Naive B cell (primary cell): Measurements from ENCODE around the gene C2CD3. TPM values are rescaled to one million over a fixed set of nuclear protein-coding genes. Genes with fewer than 3 reads are reported as not detected.
"Not testable (repeated sequence)": the region's sequence is repeated elsewhere in the genome, so short reads cannot be mapped to it uniquely, and the experiment has no call there.

ENCODE experiments used
- ATAC-seq, 2 donors: fragments of 150-1000 bp; cut with Tn5 transposase; 2 replicates each; pipeline ENCODE4 v1.10.0; 2021; ENCODE audit warnings: low read depth in 2 of 2, mild to moderate bottlenecking in 2 of 2, moderate library complexity in 2 of 2
- DNase-seq: peaks from one replicate; pipeline ENCODE4 v3.0.0; 2022
- H3K27ac Mint-ChIP-seq, 6 donors: one replicate each; pipeline ENCODE4 v1.8.0; 2020 to 2022; ENCODE audit warnings: mild to moderate bottlenecking in 6 of 6, mixed read lengths in 6 of 6, moderate library complexity in 5 of 6, inconsistent platforms in 2 of 6
- H3K27me3 Mint-ChIP-seq, 3 donors: one replicate each; pipeline ENCODE4 v1.8.0; 2021 to 2022; ENCODE audit warnings: mixed read lengths in 3 of 3, mild to moderate bottlenecking in 1 of 3
- H3K36me3 Mint-ChIP-seq, 2 donors: one replicate each; pipeline ENCODE4 v1.8.0; 2020 to 2022; ENCODE audit warnings: mixed read lengths in 2 of 2, inconsistent platforms in 1 of 2, mild to moderate bottlenecking in 1 of 2
- H3K4me1 Mint-ChIP-seq, 3 donors: one replicate each; pipeline ENCODE4 v1.8.0; 2020 to 2022; ENCODE audit warnings: mixed read lengths in 3 of 3, inconsistent platforms in 1 of 3, mild to moderate bottlenecking in 1 of 3, moderate library complexity in 1 of 3
- H3K4me3 Mint-ChIP-seq, 8 donors: one replicate each; pipeline ENCODE4 v1.8.0; 2020 to 2022; ENCODE audit warnings: mild to moderate bottlenecking in 8 of 8, mixed read lengths in 8 of 8, moderate library complexity in 8 of 8, inconsistent platforms in 2 of 8
- H3K9me3 Mint-ChIP-seq, 7 donors: one replicate each; pipeline ENCODE4 v1.8.0; 2020 to 2022; ENCODE audit warnings: mixed read lengths in 7 of 7, mild to moderate bottlenecking in 5 of 7, inconsistent platforms in 2 of 7, moderate library complexity in 1 of 7
- polyA plus RNA-seq, 6 donors: library from polyadenylated mRNA; unstranded; fragments of 300-500 nt; fragmentation: Illumina TruSeq; gene quantifications; one replicate each; pipeline ENCODE4 v1.2.3, GENCODE V29; 2021; ENCODE audit warnings: low read depth in 6 of 6

Gene C2CD3
- polyA plus RNA-seq, 6 donors from 2014 or later: 4.6 to 22.2 (median 9.9) TPM

DNA sequence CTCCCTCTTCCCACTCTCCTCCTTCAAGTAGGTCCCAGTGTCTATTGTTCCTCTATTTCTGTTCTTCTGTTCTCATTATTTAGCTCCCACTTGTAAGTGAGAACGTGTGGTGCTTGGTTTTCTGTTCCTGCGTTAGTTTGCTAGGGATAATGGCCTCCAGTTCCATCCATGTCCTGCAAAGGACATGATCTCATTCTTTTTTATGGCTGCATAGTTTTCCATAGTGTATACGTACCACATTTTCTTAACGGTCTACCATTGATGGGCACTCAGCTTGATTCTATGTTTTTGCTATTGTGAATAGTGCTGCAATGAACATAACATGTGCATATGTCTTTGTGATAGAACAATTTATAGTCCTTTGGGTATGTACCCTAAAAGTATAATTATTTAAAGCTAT is 26.2 kb downstream of the C2CD3 start:
- Mint-ChIP-seq H3K4me1 (peaks cover 0 to 6% (median 4%) of the 10 kb centered on the region in 3 donors), H3K27ac (peak overlapping the region in 1 of 6 donors; percentile 22), H3K27me3 (no peaks in the 10 kb centered on the region), H3K4me3 (no peak overlapping the region), H3K36me3 (peaks cover 0 to 7% of the 10 kb centered on the region in 2 donors), H3K9me3 (peaks cover 0 to 3% (median 0%) of the 10 kb centered on the region in 7 donors)
- ATAC-seq: no peak
- no peak for DNase-seq

DNA sequence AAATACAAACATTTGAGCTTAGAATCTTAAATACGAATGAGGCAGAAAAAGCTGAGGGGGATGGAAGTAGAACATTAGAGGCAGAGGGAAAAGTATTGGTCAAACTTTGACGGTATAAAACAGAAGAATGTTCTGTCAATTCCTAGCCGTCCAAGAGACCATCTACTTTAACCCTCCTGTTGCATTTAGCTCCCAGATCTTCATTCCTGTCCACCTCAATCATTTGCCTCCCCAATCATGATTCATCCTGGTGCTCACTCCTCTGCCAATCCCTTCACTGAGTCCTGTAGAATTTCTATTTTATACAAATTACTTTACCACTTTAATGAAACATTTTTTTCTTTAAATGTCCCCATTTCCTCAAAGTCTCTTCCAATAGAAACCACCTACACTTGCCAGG is 28.2 kb downstream of the C2CD3 start:
- ATAC-seq (no peak), DNase-seq (no peak)
- no peaks in the 10 kb centered on the region for H3K4me1 Mint-ChIP-seq
- no peaks in the 10 kb centered on the region for H3K27me3 Mint-ChIP-seq
- peak overlapping the region in 1 of 6 donors; percentile 36 for H3K27ac Mint-ChIP-seq
- H3K9me3 Mint-ChIP-seq: peaks cover 0 to 3% (median 0%) of the 10 kb centered on the region in 7 donors
- H3K4me3 Mint-ChIP-seq: no peak overlapping the region
- H3K36me3 Mint-ChIP-seq: peaks cover 8 to 16% of the 10 kb centered on the region in 2 donors

GRCh38 chr11:74141908-74142307 is 28.9 kb downstream of the C2CD3 start:
- peaks cover 0 to 3% (median 0%) of the 10 kb centered on the region in 7 donors for H3K9me3 Mint-ChIP-seq
- no peaks in the 10 kb centered on the region for H3K27me3 Mint-ChIP-seq
- no peak overlapping the region for H3K4me3 Mint-ChIP-seq
- no peak for DNase-seq
- no peak for ATAC-seq
- peaks cover 8 to 16% of the 10 kb centered on the region in 2 donors for H3K36me3 Mint-ChIP-seq
- H3K27ac Mint-ChIP-seq: peak overlapping the region in 1 of 6 donors; percentile 2
- no peaks in the 10 kb centered on the region for H3K4me1 Mint-ChIP-seq

GRCh38 chr11:74141241-74141695 is 29.5 kb downstream of the C2CD3 start:
- Mint-ChIP-seq H3K4me1 (no peaks in the 10 kb centered on the region), H3K27ac (no peak overlapping the region), H3K4me3 (no peak overlapping the region), H3K9me3 (peaks cover 0 to 3% (median 0%) of the 10 kb centered on the region in 7 donors), H3K36me3 (peaks cover 8 to 16% of the 10 kb centered on the region in 2 donors), H3K27me3 (no peaks in the 10 kb centered on the region)
- DNase-seq (no peak), ATAC-seq (no peak)

DNA sequence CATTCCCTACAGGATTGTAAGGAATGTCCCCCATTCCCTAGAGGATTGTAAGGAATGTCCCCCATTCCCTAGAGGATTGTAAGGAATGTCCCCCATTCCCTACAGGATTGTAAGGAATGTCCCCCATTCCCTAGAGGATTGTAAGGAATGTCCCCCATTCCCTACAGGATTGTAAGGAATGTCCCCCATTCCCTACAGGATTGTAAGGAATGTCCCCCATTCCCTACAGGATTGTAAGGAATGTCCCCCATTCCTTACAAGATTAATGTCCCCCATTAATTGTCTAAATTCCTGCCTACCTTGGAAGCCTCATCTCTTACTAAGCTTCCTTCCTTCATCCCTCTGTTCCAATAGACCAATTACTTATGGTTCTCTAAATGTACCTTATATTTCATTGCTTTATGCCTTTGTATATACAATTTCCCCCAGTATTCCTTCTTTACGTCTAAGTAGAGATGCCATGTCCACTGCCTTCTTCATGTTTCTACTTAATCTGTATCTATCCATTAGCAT is 30.8 kb downstream of the C2CD3 start:
- H3K36me3 Mint-ChIP-seq: peaks cover 8 to 13% of the 10 kb centered on the region in 2 donors
- not testable (repeated sequence) for H3K4me1 Mint-ChIP-seq, ATAC-seq, H3K9me3 Mint-ChIP-seq, DNase-seq, H3K27ac Mint-ChIP-seq, H3K4me3 Mint-ChIP-seq, H3K27me3 Mint-ChIP-seq

DNA sequence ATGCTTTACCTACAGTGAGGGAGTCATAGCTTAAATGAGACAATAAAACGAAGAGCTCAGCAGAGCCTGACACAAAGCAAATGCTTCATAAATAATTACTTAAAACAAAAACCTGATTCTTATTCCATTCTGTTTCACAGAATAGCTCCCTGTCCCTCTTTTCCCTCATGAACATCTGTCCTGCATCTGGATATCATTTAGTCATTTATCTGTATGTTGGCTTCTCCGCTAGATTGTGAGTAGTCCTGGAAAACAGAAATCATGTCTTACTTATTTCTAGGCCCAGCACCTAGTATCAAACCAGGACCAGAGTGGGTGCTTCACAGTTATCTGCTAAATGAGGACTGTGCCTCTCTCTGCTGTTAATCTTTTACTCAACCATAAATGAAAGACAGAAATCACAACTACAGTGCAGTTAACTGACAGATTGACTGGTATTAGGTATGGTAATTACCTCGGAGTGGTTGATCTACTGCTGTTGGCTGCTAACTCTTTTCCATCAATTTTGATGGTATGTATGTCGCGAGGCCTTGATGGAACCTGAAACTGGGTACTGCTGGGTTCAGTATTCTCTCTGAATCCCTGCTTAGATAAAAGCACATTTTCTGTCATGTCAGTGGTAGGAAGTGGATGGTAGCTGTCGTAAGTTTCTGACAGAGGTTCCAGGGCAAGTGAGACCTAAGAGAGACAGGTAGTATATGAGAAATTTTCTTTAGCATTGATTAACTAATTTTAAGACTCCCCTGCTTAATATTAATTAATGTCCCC is 31.5 kb downstream of the C2CD3 start:
- DNase-seq (no peak), ATAC-seq (no peak)
- H3K27me3 Mint-ChIP-seq: no peaks in the 10 kb centered on the region
- no peak overlapping the region for H3K27ac Mint-ChIP-seq
- H3K9me3 Mint-ChIP-seq: no peaks in the 10 kb centered on the region
- peaks cover 8 to 13% of the 10 kb centered on the region in 2 donors for H3K36me3 Mint-ChIP-seq
- no peaks in the 10 kb centered on the region for H3K4me1 Mint-ChIP-seq
- no peak overlapping the region for H3K4me3 Mint-ChIP-seq

DNA sequence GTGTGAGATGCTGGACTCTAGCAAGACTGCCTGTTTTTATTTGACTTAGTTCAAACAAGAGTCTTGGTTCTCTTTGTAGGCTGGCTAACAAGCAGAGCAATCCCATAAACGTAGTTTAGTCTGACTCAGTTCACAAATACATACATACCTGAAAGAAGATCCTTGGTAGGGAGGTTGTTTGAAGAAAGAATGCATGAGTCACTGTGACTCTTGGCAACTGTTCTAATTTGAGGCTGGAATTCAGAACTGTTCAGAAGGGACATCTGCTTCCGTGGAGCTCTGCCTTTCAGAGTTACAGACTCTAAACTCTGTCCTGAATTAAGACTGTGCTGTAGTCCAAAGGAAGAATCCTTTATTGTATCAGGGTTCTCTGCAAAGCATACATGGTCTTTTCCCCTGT is 32.2 kb downstream of the C2CD3 start:
- no peak for ATAC-seq
- Mint-ChIP-seq H3K4me3 (no peak overlapping the region), H3K27ac (no peak overlapping the region), H3K9me3 (no peaks in the 10 kb centered on the region), H3K36me3 (peaks cover 8 to 18% of the 10 kb centered on the region in 2 donors), H3K4me1 (no peaks in the 10 kb centered on the region), H3K27me3 (no peaks in the 10 kb centered on the region)
- DNase-seq: no peak

DNA sequence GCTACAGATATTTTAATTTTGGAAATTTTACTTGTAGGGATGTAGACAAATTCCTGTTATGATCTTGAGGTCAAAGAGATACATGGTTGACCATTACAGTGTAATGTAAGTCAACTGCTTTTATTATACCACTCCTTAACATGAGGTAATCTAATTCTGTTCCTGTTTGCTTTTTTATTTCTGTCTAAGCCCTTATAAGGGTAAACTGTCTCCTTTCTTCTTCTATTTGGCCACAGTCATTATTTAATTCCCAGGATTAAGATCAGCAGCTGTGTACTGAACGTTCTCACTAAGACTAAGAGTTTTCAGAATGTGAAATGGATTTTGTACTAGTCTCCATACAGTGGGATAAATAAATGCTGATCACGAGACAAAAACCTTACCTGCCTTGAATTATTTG is 32.8 kb downstream of the C2CD3 start:
- ATAC-seq (no peak), DNase-seq (no peak)
- Mint-ChIP-seq H3K4me1 (no peaks in the 10 kb centered on the region), H3K4me3 (no peak overlapping the region), H3K27ac (peak overlapping the region in 1 of 6 donors; percentile 29), H3K9me3 (no peaks in the 10 kb centered on the region), H3K27me3 (no peaks in the 10 kb centered on the region), H3K36me3 (peaks cover 9 to 23% of the 10 kb centered on the region in 2 donors)

DNA sequence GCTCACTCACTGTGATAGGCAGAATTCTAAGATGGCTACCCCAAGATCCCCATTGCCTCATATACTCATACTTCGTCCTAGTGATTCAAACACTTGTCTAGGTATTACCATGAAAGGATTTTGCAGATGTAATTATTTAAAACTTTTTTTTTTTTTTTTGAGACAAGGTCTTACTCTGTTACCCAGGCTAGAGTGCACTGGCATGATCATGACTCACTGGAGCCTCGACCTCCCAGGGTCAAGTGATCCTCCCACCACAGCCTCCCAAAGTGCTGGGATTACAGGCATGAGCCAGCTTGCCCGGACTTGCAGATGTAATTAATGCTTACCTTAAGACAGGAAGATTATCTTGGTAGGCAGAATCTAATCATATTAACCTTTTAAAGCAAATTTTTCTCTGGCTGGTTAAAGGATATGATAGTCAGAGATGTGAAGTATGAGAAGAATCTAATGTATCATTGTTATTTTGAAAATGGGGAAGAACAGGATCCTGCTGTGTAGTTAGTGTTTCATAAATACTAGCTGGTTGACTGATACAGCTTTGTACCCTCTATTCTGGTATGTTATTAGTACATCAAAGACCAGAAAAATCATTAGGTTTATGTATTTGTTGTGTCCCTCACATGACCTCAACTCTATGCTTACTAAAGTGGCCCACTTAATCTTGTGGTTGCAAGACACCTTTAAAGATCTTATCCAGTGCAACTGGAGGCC is 35.5 kb downstream of the C2CD3 start:
- Mint-ChIP-seq H3K9me3 (no peaks in the 10 kb centered on the region), H3K27me3 (no peaks in the 10 kb centered on the region), H3K4me3 (no peak overlapping the region), H3K27ac (peak overlapping the region in 1 of 6 donors; percentile 33), H3K4me1 (no peaks in the 10 kb centered on the region), H3K36me3 (peaks cover 20 to 37% of the 10 kb centered on the region in 2 donors)
- ATAC-seq (no peak), DNase-seq (no peak)

DNA sequence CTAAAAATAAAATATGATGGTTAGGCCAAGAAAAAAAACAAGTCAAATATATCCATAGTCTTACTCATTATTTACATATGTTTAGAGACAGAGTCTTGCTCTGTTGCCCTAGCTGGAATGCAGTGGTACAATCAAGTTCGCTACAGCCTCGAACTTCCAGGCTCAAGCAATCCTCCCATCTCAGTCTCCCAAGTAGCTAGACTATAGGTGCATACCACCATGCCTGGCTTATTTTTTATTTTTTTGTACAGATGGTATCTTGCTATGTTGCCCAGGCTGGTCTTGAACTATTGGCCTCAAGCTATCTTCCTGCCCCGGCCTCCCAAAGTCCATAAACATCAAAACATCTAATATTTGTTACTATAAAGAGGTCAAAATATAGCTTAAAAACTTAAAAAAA is 36.1 kb downstream of the C2CD3 start:
- H3K36me3 Mint-ChIP-seq: peaks cover 20 to 37% of the 10 kb centered on the region in 2 donors
- no peak for ATAC-seq
- H3K9me3 Mint-ChIP-seq: no peaks in the 10 kb centered on the region

GRCh38 chr11:74133436-74133835 is 37.4 kb downstream of the C2CD3 start:
- Mint-ChIP-seq H3K27me3 (no peaks in the 10 kb centered on the region), H3K27ac (no peak overlapping the region), H3K9me3 (no peaks in the 10 kb centered on the region), H3K36me3 (peaks cover 13 to 35% of the 10 kb centered on the region in 2 donors), H3K4me1 (no peaks in the 10 kb centered on the region), H3K4me3 (no peak overlapping the region)
- no peak for DNase-seq
- no peak for ATAC-seq

More for the DNA sequence above, 36.1 kb downstream of the C2CD3 start:
- Mint-ChIP-seq H3K4me1 (no peaks in the 10 kb centered on the region), H3K27ac (no peak overlapping the region), H3K4me3 (no peak overlapping the region), H3K27me3 (no peaks in the 10 kb centered on the region)
- no peak for DNase-seq

DNA sequence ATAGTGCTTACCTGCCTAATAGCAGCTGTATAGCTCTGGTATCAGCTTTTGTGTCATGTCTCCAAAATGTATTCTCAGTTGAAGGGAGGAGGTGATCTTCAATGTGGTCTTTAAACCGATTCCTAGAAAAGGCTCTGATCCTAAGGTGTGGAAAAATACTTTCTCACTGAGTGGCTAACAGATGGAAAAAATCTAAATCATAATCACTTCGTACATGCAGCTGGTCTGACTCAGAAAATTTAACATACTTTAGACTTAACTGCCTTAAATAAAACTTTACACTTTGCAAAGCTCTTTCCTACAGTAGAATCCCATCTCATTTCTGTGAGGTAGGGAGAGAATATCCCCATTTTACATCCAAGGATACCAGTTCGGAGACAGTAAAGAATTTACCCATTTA is 38.0 kb downstream of the C2CD3 start:
- ATAC-seq (no peak), DNase-seq (no peak)
- Mint-ChIP-seq H3K9me3 (no peaks in the 10 kb centered on the region), H3K4me3 (no peak overlapping the region), H3K27me3 (no peaks in the 10 kb centered on the region), H3K27ac (peak overlapping the region in 1 of 6 donors; percentile 13), H3K36me3 (peaks cover 13 to 28% of the 10 kb centered on the region in 2 donors), H3K4me1 (no peaks in the 10 kb centered on the region)

- H3K27me3 Mint-ChIP-seq, H3K4me3 Mint-ChIP-seq, H3K9me3 Mint-ChIP-seq, H3K4me1 Mint-ChIP-seq, H3K27ac Mint-ChIP-seq, DNase-seq, ATAC-seq: not testable (repeated sequence)
- H3K36me3 Mint-ChIP-seq: peaks cover 13 to 24% of the 10 kb centered on the region in 2 donors
These were observed 41.7 kb downstream of the C2CD3 start for GRCh38 chr11:74129121-74129520.
